ENCODE measurements around the gene BAIAP2.

GRCh38 chr17:81111066-81111465 lies 76.1 kb downstream of the BAIAP2 start:
- no peak for TF ChIP-seq CTCF (IDR thresholded peaks at IDR 0.05; ENCODE audit: insufficient read depth, low read length, poor library complexity, severe bottlenecking)
- TF ChIP-seq EZH2phosphoT487 (conservative IDR thresholded peaks at IDR 0.05; ENCODE audit: low read length), result no peak

Measured in SU-DHL-6 (cell line).